ENCODE data around the gene CHCHD10. TPM values are rescaled to one million over a fixed set of nuclear protein-coding genes. Genes with fewer than 3 reads are reported as not detected.
A peak's percentile ranks its signal among the peaks of the same experiment; 100 is the strongest.

The CHCHD10 gene
- total and polyA plus RNA-seq, 2 experiments from 2014 or later: 1.6 to 22.3 TPM

GRCh38 chr22:23764899-23765881 is 2.6 kb downstream of the CHCHD10 start:
- in situ Hi-C loops (cut with MboI): no loop called here

GRCh38 chr22:23763954-23764353 is 3.8 kb downstream of the CHCHD10 start:
- Histone ChIP-seq H3K27me3 (replicated peaks; ENCODE audit: insufficient read depth) (no peaks in the 10 kb centered on the region), H3K4me2 (ENCODE audit: unreplicated experiment) (no peak overlapping the region), H3K9me2 (ENCODE audit: insufficient read depth) (no peaks in the 10 kb centered on the region), H3K79me2 (ENCODE audit: insufficient read depth) (no peaks in the 10 kb centered on the region), H3K27ac (no peak overlapping the region), H3F3A (ENCODE audit: insufficient read depth) (no peaks in the 10 kb centered on the region), H3K9ac (no peak overlapping the region), H2AFZ (no peak overlapping the region), H3K4me1 (ENCODE audit: insufficient read depth) (peaks cover 9% of the 10 kb centered on the region), H3K36me3 (ENCODE audit: low read depth) (no peaks in the 10 kb centered on the region), H3K9me3 (ENCODE audit: low read depth) (no peaks in the 10 kb centered on the region), H4K20me1 (ENCODE audit: insufficient read depth) (no peaks in the 10 kb centered on the region), H3K4me3 (no peak overlapping the region)
- WGBS, 2 experiments (ENCODE audit: low coverage in 1 of 2, low lambda C conversion rate in 2 of 2, missing lambda C conversion rate in 2 of 2): 44 to 49% methylated on average over 6 to 7 of the region's 7 CpGs
- DNase-seq: no peak
- TF ChIP-seq EZH2phosphoT487 (IDR thresholded peaks at IDR 0.05; ENCODE audit: insufficient read depth, low read depth): no peak
- TF ChIP-seq EZH2 (IDR thresholded peaks at IDR 0.05; ENCODE audit: insufficient read depth, poor library complexity, severe bottlenecking): no peak
- in situ Hi-C loops (cut with MboI): no loop called here

More at GRCh38 chr22:23764899-23765881, 2.6 kb downstream of the CHCHD10 start:
- WGBS, 2 experiments (ENCODE audit: low coverage in 1 of 2, low lambda C conversion rate in 2 of 2, missing lambda C conversion rate in 2 of 2): 91 to 93% methylated on average over 9 of the region's 9 CpGs
- Histone ChIP-seq H3F3A (ENCODE audit: insufficient read depth) (no peaks in the 10 kb centered on the region), H3K9ac (no peak overlapping the region), H3K27me3 (replicated peaks; ENCODE audit: insufficient read depth) (no peaks in the 10 kb centered on the region), H4K20me1 (ENCODE audit: insufficient read depth) (no peaks in the 10 kb centered on the region), H3K9me3 (ENCODE audit: low read depth) (no peaks in the 10 kb centered on the region), H2AFZ (no peak overlapping the region), H3K4me3 (no peak overlapping the region), H3K27ac (no peak overlapping the region), H3K4me1 (ENCODE audit: insufficient read depth) (peaks cover 9% of the 10 kb centered on the region), H3K9me2 (ENCODE audit: insufficient read depth) (no peaks in the 10 kb centered on the region), H3K36me3 (ENCODE audit: low read depth) (no peaks in the 10 kb centered on the region), H3K4me2 (ENCODE audit: unreplicated experiment) (no peak overlapping the region), H3K79me2 (ENCODE audit: insufficient read depth) (no peaks in the 10 kb centered on the region)
- DNase-seq: no peak
- TF ChIP-seq EZH2phosphoT487 (IDR thresholded peaks at IDR 0.05; ENCODE audit: insufficient read depth, low read depth) (no peak), EZH2 (IDR thresholded peaks at IDR 0.05; ENCODE audit: insufficient read depth, poor library complexity, severe bottlenecking) (no peak)

- no peak for DNase-seq
- no peaks in the 10 kb centered on the region for H3K27me3 ChIP-seq (replicated peaks; ENCODE audit: insufficient read depth)
- H2AFZ ChIP-seq: no peak overlapping the region
- H4K20me1 ChIP-seq (ENCODE audit: insufficient read depth): no peaks in the 10 kb centered on the region
- H3K4me1 ChIP-seq (ENCODE audit: insufficient read depth): peaks cover 9% of the 10 kb centered on the region
- WGBS, 2 experiments (ENCODE audit: low coverage in 1 of 2, low lambda C conversion rate in 2 of 2, missing lambda C conversion rate in 2 of 2): 52 to 57% methylated on average over 8 to 17 of the region's 17 CpGs
- H3K4me3 ChIP-seq: no peak overlapping the region
- no peak overlapping the region for H3K27ac ChIP-seq
- no peaks in the 10 kb centered on the region for H3K9me3 ChIP-seq (ENCODE audit: low read depth)
- no peaks in the 10 kb centered on the region for H3K9me2 ChIP-seq (ENCODE audit: insufficient read depth)
- no peaks in the 10 kb centered on the region for H3K36me3 ChIP-seq (ENCODE audit: low read depth)
- TF ChIP-seq EZH2 (IDR thresholded peaks at IDR 0.05; ENCODE audit: insufficient read depth, poor library complexity, severe bottlenecking) (no peak), EZH2phosphoT487 (IDR thresholded peaks at IDR 0.05; ENCODE audit: insufficient read depth, low read depth) (no peak)
- no peak overlapping the region for H3K9ac ChIP-seq
- H3K79me2 ChIP-seq (ENCODE audit: insufficient read depth): no peaks in the 10 kb centered on the region
- no peaks in the 10 kb centered on the region for H3F3A ChIP-seq (ENCODE audit: insufficient read depth)
- no peak overlapping the region for H3K4me2 ChIP-seq (ENCODE audit: unreplicated experiment)
- in situ Hi-C loops (cut with MboI): no loop called here
Measured at GRCh38 chr22:23763579-23763945, 4.2 kb downstream of the CHCHD10 start.

- no peak for TF ChIP-seq EZH2phosphoT487 (IDR thresholded peaks at IDR 0.05; ENCODE audit: insufficient read depth, low read depth)
- TF ChIP-seq EZH2 (IDR thresholded peaks at IDR 0.05; ENCODE audit: insufficient read depth, poor library complexity, severe bottlenecking): no peak
- Histone ChIP-seq H3K9me2 (ENCODE audit: insufficient read depth) (no peaks in the 10 kb centered on the region), H4K20me1 (ENCODE audit: insufficient read depth) (no peaks in the 10 kb centered on the region), H3K9me3 (ENCODE audit: low read depth) (no peaks in the 10 kb centered on the region), H3K79me2 (ENCODE audit: insufficient read depth) (no peaks in the 10 kb centered on the region), H2AFZ (peak within 1 kb of the TSS; percentile 82), H3K9ac (no peak within 1 kb of the TSS), H3F3A (ENCODE audit: insufficient read depth) (no peaks in the 10 kb centered on the region), H3K27me3 (replicated peaks; ENCODE audit: insufficient read depth) (no peaks in the 10 kb centered on the region), H3K4me3 (0 out of 2 replicates have a peak within 1 kb of the TSS, but pooled peaks have one; percentile 7), H3K27ac (no peak within 1 kb of the TSS), H3K4me2 (ENCODE audit: unreplicated experiment) (peak within 1 kb of the TSS; percentile 28), H3K36me3 (ENCODE audit: low read depth) (no peaks in the 10 kb centered on the region), H3K4me1 (ENCODE audit: insufficient read depth) (peaks cover 9% of the 10 kb centered on the region)
- 61 to 64% methylated on average over 15 to 23 of the region's 23 CpGs for WGBS, 2 experiments (ENCODE audit: low coverage in 1 of 2, low lambda C conversion rate in 2 of 2, missing lambda C conversion rate in 2 of 2)
- peak; percentile 49 for DNase-seq
- in situ Hi-C loops (cut with MboI): no loop called here
Measured at GRCh38 chr22:23762842-23763578, 4.8 kb downstream of the CHCHD10 start, which contains the start of gene C22orf15. C22orf15 (plus strand) TSS chr22:23762990; CDS start chr22:23763307, 317 bp downstream.

Measured in GM23248 (cell line).